Stimulated activated CD8-positive, alpha-beta memory T cell treated with anti-CD3 and anti-CD28 coated beads, Interleukin-4, amount 100 ng/mL, for 4 hours (primary cell): ENCODE measurements around the gene RNASET2.
"Not testable (repeated sequence)": the region's sequence is repeated elsewhere in the genome, so short reads cannot be mapped to it uniquely, and the experiment has no call there.

ENCODE experiments used
- DNase-seq, 2 donors: peaks; one replicate each; pipeline ENCODE4 v3.0.0-alpha.2; 2020; ENCODE audit warnings: low read depth in 2 of 2, low spot score in 1 of 2

Gene RNASET2

GRCh38 chr6:166904101-166904746 is 52.1 kb downstream of the RNASET2 start:
- no peak for DNase-seq

DNA sequence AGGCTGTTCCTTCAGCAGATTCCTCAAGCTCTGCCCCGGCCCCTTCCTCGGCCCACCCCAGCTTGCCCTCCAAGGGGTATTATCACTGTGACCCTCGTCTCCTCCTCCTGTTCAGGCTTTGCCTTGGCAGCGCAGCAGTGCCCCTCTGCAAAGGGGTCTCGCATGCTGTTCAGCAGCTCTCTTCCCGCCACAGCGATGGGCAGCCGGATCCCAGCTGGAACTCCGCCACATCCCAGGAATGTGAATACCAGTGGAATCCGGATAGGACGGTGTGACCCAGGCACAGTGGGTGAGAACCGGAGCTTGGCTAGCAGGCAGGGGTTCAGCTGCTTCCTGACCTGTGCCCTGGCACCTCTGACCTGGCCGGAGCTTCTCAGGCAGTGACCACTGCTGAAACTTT is 52.9 kb downstream of the RNASET2 start:
- no peak for DNase-seq

GRCh38 chr6:166903027-166903426 is 53.3 kb downstream of the RNASET2 start:
- DNase-seq = no peak

DNA sequence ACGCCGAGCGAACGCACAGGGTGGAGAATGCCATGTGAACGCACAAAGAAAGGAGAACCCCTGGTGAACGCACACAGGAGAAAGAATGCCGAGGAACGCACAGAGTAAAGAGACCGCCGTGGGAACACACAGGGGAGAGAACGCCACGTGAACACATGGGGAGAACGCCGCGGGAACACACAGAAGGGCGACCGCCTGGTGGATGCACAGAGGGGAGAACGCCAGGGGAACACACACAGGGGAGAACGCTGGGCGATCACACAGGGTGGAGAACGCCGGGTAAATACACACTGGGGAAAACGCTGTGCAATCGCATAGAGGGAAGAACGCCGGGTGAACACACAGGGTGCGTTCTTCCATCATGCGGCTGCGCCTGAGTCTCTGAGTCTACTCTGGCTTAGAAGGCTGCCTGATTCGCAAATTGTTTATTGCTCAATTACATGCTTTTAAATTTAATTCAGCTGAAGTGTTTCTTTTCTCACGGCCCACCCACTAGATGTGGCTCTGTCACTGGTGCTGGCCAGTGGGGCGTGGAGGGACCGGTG is 54.1 kb downstream of the RNASET2 start:
- DNase-seq = no peak

DNA sequence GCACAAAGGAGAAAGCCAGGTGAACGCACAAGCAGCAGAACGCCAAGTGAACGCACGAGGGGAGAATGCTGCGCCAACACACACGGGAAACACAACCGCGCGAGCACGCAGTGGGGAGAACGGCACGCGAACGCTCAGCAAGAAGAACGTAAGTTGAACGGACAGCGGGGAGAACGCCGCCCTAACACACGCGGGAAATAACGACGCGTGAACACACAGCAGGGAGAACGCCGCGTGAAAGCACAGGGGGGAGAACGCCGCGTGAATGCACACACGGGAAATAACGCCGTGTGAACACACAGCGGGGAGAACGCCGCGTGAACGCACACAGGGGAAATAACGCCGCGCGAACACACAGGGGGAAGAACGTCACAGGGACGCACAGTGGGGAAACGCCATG is 54.7 kb downstream of the RNASET2 start:
- DNase-seq = no peak

DNA sequence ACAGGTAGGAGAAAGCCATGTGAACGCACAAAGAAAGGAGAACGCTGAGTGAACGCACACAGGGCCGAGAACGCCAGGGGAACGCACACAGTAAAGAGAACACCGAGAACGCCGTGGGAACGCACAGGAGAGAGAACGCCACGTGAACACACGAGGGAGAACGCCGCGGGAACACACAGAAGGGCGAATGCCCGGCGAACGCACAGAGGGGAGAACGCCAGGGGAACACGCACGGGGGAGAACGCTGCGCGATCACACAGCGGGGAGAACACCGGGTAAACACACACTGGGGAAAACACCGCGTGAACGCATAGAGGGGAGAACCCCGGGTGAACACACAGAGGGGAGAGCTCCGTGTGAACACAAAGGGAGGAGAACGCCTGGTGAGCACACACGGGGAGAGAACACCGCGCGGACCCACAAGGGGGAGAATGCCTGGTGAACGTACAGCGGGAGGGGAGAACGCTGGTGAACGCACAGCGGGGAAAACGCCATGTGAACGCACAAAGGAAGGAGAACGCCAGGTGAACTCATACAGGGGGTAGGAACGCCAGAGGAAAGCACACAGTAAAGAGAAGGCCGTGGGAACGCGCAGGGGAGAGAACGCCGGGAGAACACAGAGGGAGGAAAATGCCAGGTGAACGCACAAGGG is 55.3 kb downstream of the RNASET2 start:
- no peak for DNase-seq

DNA sequence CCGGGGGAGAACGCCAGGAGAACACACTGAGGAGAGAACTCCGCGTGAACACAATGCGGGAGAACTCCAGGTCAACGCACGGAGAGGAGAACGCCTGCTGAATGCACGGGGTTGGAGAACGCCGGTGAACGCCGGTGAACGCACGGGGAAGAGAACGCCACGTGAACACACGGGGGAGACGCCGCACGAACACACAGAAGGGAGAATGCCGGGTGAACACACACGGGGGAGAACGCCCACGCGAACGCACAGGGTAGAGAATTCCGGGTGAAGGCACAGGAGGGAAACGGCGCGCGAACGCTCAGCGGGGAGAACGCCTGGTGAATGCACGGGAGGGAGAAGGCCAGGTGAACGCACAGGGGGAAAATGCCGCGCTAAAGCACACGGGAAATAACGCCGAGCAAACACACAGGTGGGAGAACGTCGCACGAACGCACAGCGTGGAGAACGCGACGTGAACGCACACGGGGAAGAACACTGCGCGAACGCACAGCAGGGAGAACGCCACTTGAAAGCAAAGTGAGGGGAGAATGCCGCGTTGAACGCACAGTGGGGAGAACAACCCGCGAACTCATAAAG is 56.1 kb downstream of the RNASET2 start:
- DNase-seq = no peak

DNA sequence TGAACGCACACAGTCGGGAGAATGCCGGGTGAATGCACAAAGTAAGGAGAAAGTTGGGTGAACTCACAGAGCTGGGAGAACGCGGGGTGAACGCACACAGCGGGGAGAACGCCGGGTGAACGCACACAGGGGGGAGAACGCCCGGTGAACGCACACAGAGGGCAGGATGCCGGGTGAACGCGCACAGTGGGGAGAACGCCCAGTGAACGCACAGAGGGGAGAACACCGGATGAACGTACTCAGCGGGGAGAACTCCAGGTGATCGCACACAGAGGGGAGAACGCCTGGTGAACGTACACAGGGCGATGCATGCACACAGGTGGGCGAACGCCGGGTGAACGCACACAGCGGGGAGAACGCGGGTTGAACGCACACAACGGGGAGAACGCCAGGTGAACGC is 57.4 kb downstream of the RNASET2 start:
- no peak for DNase-seq

GRCh38 chr6:166894614-166895013 is 61.7 kb downstream of the RNASET2 start:
- DNase-seq = not testable (repeated sequence)

DNA sequence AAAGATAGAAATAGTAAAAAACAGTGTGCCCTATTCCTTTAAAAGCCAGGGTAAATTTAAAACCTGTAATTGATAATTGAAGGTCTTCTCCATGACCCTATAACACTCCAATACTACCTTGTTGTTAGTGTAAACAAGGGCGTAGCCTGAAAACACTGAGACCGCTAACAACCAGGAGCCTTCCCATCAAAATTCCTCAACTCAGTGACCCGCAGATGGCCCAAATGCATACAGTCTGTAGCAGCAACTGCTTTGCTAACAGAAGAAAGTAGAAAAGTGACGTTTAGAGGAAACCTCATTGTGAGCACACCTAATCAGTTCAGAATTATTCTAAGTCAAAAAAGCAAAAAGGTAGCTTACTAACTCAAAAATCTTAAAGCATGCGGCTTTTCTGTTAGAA is 63.9 kb downstream of the RNASET2 start:
- not testable (repeated sequence) for DNase-seq

GRCh38 chr6:166886773-166887172 is 69.6 kb downstream of the RNASET2 start:
- DNase-seq = not testable (repeated sequence)

- DNase-seq = not testable (repeated sequence)
These were observed 71.4 kb downstream of the RNASET2 start for GRCh38 chr6:166884958-166885357.

DNA sequence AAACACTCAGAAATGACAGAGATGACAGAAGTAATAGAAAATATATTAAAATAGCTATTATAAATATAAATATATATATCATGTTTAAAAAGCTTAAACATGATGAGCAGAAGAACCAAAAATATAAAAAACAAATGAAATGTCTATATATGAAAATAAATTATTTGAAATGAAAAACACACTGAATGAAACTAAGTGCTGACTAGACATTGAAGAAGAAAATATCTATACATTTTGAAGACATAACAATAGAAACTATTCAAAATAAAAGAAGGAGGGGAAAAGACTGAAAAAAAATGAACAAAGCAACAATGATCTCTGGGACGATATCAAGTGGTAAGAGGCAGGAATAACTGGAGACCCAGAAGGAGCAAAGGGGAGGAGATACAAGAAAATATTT is 76.8 kb downstream of the RNASET2 start:
- no peak for DNase-seq
